ENCODE measurements around the gene ZNF691. TPM values are rescaled to one million over a fixed set of nuclear protein-coding genes. Genes with fewer than 3 reads are reported as not detected.
"Not testable (repeated sequence)": the region's sequence is repeated elsewhere in the genome, so short reads cannot be mapped to it uniquely, and the experiment has no call there.

Gene ZNF691
- total RNA-seq, 4 donors from 2014 or later: 7.6 to 11.6 (median 9.9) TPM

DNA sequence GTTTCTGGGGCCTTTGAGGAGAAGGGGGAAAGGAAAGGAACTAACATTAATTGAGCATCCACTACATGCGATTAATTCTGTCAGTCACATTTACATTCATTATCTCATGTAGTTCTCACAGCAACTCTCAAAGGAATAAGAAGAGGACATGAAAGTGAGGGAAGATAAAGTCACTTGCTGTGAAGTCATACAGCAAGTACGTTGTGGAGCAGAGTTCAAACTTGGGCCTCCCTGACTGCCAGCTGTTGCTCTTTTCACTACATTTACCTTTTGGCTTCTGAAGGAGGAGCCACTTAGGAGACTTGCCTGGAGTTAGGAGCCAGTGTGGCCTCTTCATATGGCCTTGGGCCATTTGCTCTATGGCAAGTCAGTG lies 6.2 kb downstream of the ZNF691 start:
- WGBS, 2 donors: 47 to 49% methylated on average over 2 of the region's 2 CpGs
- intact Hi-C loops (cut with DNase I; ENCODE audit: low total_unique reads): no loop called here
- TF ChIP-seq, protein P1, sequence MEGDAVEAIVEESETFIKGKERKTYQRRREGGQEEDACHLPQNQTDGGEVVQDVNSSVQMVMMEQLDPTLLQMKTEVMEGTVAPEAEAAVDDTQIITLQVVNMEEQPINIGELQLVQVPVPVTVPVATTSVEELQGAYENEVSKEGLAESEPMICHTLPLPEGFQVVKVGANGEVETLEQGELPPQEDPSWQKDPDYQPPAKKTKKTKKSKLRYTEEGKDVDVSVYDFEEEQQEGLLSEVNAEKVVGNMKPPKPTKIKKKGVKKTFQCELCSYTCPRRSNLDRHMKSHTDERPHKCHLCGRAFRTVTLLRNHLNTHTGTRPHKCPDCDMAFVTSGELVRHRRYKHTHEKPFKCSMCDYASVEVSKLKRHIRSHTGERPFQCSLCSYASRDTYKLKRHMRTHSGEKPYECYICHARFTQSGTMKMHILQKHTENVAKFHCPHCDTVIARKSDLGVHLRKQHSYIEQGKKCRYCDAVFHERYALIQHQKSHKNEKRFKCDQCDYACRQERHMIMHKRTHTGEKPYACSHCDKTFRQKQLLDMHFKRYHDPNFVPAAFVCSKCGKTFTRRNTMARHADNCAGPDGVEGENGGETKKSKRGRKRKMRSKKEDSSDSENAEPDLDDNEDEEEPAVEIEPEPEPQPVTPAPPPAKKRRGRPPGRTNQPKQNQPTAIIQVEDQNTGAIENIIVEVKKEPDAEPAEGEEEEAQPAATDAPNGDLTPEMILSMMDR (IDR thresholded peaks at IDR 0.05): no peak
- TF ChIP-seq POLR2A (IDR thresholded peaks at IDR 0.05): no peak
- DNase-seq (ENCODE audit: low spot score in 2 of 2): no peak
- no peak overlapping the region for H3K4me3 ChIP-seq (ENCODE audit: low read depth, poor library complexity, severe bottlenecking)

DNA sequence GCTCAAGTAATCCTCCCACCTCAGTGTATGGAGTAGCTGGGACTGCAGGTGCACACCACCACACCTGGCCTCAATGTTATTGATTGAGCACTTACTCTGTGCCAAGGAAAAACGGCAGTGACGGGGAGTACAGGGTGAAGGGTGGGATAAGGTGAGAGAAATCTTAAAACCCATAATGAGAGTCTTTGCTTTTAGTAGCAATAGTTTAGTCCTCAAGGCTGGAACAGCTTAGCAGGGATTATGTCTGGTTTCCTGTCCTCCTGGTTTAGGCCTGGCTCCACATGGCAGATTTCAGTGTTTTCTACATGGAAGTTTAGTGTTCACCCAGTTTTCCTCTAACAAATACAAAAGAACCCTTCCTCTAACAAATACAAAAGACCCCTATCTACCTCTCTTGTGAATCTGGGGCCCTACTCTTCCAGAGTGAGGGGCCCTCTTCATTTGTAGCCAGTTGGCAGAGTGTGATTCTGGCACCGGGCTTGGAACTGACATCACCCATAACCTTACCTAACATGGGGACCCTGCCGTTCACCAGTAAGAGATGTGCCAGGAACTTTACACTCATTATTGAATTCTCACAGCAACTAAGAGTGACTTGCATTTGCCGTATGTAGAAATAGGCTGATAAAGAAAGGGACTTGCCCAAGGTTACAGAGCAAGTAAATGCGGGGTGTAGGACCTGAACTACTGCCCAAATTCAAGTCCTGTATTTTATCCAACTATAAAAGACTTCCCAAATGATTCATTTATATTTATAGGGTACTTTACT lies 6.9 kb downstream of the ZNF691 start:
- H3K4me3 ChIP-seq (ENCODE audit: low read depth, poor library complexity, severe bottlenecking): no peak overlapping the region
- intact Hi-C loops (cut with DNase I; ENCODE audit: low total_unique reads): no loop called here
- no peak for TF ChIP-seq POLR2A (IDR thresholded peaks at IDR 0.05)
- TF ChIP-seq, protein P1 (IDR thresholded peaks at IDR 0.05): no peak
- no peak for DNase-seq (ENCODE audit: low spot score in 2 of 2)
- WGBS, 2 donors: 62 to 67% methylated on average over 6 of the region's 6 CpGs

DNA sequence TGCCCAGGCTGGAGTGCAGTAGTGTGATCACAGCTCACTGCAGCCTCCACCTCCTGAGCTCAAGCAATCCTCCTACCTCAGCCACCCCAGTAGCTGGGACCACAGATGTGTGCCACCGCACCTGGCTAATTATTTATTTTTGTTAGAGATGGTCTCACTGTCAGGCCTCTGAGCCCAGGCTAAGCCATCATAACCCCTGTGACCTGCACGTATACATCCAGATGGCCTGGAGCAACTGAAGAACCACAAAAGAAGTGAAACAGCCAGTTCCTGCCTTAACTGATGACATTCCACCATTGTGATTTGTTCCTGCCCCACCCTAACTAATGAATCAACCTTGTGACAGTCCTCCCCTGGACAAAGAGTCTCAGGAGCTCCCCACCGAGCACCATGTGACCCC lies 10.1 kb downstream of the ZNF691 start:
- H3K4me3 ChIP-seq (ENCODE audit: low read depth, poor library complexity, severe bottlenecking); DNase-seq (ENCODE audit: low spot score in 2 of 2); intact Hi-C loops (cut with DNase I; ENCODE audit: low total_unique reads): not testable (repeated sequence)
- 79 to 96% methylated on average over 3 of the region's 3 CpGs for WGBS, 2 donors

DNA sequence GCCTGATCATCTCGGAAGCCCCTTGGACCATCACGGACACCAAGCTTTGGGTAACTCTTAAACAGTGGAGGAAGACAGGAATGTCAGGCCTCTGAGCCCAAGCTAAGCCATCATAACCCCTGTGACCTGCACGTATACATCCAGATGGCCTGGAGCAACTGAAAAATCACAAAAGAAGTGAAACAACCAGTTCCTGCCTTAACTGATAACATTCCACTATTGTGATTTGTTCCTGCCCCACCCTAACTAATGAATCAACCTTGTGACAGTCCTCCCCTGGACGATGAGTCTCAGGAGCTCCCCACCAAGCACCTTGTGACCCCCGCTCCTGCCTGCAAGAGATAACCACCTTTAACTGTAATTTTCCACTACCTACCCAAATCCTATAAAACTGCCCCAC lies 13.0 kb downstream of the ZNF691 start:
- DNase-seq (ENCODE audit: low spot score in 2 of 2); H3K4me3 ChIP-seq (ENCODE audit: low read depth, poor library complexity, severe bottlenecking); intact Hi-C loops (cut with DNase I; ENCODE audit: low total_unique reads): not testable (repeated sequence)
- WGBS, 2 donors: 71 to 73% methylated on average over 5 of the region's 5 CpGs

DNA sequence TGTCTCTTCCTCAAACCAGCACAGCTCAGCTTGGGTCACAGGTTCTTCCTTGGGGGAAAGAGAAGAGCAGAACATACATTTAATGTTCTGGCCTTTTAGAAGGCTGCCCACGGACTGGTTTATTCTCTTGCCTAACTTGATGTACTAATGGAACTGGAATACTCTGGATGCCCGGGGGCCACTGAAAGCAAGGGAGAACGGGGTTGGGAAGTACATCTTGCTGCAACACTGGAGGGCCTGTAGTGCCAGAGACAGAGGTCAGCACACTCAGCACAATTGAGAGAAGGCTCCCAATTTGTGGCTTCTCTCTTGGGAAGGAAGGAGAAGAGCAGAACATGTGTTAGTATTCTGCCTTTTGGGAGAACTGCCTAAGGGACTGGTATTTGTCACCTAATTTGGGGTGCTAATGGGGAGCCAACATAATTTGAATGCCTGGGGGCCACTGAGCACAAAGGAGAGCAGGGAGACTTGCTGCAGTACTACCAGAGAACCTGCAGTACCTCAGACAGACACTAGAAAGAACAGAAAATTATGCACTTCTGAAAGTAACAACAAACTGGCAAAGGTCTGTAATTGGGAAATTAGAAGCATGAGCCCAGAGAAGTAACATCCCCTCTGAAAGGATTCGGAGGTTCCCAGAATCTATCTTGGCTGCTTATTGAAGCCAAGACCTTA lies 14.1 kb downstream of the ZNF691 start:
- intact Hi-C loops (cut with DNase I; ENCODE audit: low total_unique reads): no loop called here
- WGBS, 2 donors: 68 to 90% methylated on average over 4 of the region's 4 CpGs

DNA sequence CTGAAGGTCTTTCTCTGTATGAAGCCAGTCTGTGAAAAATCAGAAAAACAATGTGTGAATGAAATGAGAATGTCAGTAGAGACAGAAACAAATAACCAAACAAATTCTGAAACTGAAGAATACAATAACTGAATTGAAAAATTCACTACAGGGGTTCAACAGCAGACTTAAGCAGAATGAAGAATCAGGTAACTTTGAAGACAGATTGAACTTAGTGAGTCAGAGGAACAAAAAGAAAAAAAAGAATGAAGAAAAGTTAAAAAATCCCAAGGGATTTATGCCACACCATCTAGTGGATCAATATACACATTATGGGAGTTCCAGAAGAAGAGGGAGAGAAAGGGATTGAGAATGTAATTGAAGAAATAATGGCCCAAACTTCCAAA lies 14.6 kb downstream of the ZNF691 start:
- no peak for DNase-seq (ENCODE audit: low spot score in 2 of 2)
- intact Hi-C loops (cut with DNase I; ENCODE audit: low total_unique reads): no loop called here
- H3K4me3 ChIP-seq (ENCODE audit: low read depth, poor library complexity, severe bottlenecking): no peak overlapping the region
- TF ChIP-seq, protein P1 (IDR thresholded peaks at IDR 0.05): no peak
- no peak for TF ChIP-seq POLR2A (IDR thresholded peaks at IDR 0.05)

More for the DNA sequence above, 14.1 kb downstream of the ZNF691 start:
- no peak for TF ChIP-seq POLR2A (IDR thresholded peaks at IDR 0.05)
- TF ChIP-seq, protein P1 (IDR thresholded peaks at IDR 0.05): no peak
- H3K4me3 ChIP-seq (ENCODE audit: low read depth, poor library complexity, severe bottlenecking): no peak overlapping the region
- no peak for DNase-seq (ENCODE audit: low spot score in 2 of 2)

Measured in lower leg skin (tissue), 4 donors.